Loucy (cell line): Measurements from ENCODE around the gene IL10RA.

Experiments
- CTCF ChIP-seq: fragments of 200-600 bp; sonication (generic); conservative IDR thresholded peaks from 2 replicates; pipeline ENCODE4 v1.5.1; 2014; ENCODE audit warnings: mild to moderate bottlenecking, antibody characterized with exemption, low read length
- EZH2phosphoT487 ChIP-seq: fragments of 200-600 bp; IDR thresholded peaks from 2 replicates; pipeline ENCODE4 v1.6.1; 2018; ENCODE audit warnings: antibody characterized with exemption, mild to moderate bottlenecking, moderate library complexity, borderline replicate concordance

DNA sequence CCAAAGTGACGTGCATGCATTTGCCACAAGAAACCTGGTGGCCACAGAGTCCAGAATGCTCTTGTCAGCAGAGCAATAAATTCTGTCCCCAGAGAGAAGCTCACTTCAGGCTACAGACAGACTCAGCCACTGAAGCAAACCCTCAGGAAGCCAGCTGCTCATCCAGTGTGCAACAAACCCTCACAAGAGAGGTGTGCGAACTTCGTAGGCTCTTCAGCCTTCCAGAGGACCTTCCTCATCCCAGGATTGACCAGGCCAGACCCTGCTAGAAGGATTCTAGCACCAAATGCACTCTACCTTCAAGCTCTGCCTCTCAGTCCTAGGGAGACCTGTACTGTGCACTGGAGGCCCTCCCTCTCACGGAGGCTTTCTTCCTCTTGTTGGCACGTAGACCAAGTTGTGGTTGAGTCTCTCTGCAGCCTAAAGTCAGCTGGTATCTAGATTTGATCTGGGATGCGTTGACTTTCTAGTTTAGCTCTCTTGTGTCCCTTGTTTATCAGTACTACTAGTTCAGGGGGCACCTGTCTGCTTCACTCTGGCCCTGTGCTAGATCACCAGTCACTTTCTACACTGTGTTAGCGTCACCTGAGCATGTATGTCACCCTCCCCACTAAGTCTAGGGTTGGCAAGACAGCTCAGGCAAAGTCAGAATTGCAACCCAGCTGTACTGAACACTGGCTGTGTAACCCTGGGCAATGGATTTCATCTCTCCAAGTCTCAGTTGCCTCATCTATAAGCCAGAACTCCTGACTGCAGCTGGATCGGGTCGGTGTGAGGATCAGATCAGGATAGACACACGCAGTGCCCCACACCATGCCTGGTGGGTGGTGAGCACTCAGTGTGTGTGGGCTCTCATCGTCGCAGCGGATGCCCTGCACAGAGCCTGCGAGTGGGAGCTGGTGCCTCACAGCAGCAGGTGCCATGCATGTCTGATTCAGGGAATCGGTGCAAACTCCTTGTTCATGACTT, 34.9 kb upstream of the IL10RA start:
- TF ChIP-seq CTCF (no peak), EZH2phosphoT487 (no peak)
